Gastroesophageal sphincter (tissue), 3 donors: ENCODE results near the gene GRID1.

ENCODE experiments used
- CTCF ChIP-seq, 4 experiments: fragments of 200-600 bp in 2 of 4; fragments of 450-650 bp in 2 of 4; sonication (generic) in 1 of 4; IDR thresholded peaks; one replicate each; pipeline ENCODE4 v1.5.1; 2017 to 2019; ENCODE audit warnings: antibody characterized with exemption in 4 of 4, mild to moderate bottlenecking in 2 of 4, moderate library complexity in 2 of 4
- EP300 ChIP-seq: sonication (generic); formaldehyde crosslinking; IDR thresholded peaks from one replicate; pipeline ENCODE4 v1.6.1; 2017; ENCODE audit warnings: antibody characterized with exemption, mild to moderate bottlenecking
- POLR2A ChIP-seq, 2 donors: fragments of 450-650 bp; IDR thresholded peaks; one replicate each; pipeline ENCODE4 v1.6.1; 2017; ENCODE audit warnings: antibody characterized with exemption in 2 of 2, mild to moderate bottlenecking in 2 of 2, moderate library complexity in 1 of 2
- POLR2AphosphoS5 ChIP-seq: sonication (generic); formaldehyde crosslinking; IDR thresholded peaks from one replicate; pipeline ENCODE4 v1.6.1; 2017; ENCODE audit warnings: antibody characterized with exemption

DNA sequence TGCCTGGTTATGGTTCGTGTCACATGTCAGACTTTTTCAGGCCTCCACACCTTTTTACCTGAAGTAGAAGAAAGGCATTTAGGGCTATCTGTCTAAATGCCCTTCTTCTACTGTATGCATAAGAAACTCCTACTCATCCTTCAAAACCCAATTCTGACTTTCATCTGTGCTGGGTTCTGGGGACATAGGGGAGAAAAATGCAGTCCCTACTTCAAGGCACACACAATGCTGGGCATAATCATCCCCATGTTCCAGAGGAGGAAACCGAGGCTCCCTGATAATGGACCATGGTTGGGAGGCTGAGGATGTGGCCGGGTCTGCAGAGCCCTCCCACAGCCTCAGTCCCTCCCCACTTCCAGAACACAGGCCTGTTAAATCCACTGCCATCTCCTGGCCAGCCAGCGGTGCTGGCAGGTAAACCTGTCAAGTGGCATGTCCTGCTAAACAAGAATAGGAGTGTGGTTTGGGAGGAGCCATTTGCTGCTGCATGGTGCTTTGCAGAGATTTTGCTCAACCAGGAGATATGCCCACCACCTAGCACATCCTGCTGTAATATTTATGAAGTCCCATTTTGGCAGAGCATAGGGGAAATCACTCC is 32.0 kb downstream of the GRID1 start:
- TF ChIP-seq CTCF (IDR thresholded peaks at IDR 0.05) (no peak), POLR2AphosphoS5 (no peak), EP300 (no peak), POLR2A (IDR thresholded peaks at IDR 0.05) (no peak)
